ENCODE measurements around the gene BNC2. TPM values are rescaled to one million over a fixed set of nuclear protein-coding genes. Genes with fewer than 3 reads are reported as not detected.

Gene BNC2
- total RNA-seq, 1 experiment from 2014 or later = 43.6 TPM

- H3K9me3 Mint-ChIP-seq = no peaks in the 10 kb centered on the region
- no peak overlapping the region for H4K8ac ChIP-seq (replicated peaks; ENCODE audit: insufficient read length, low read depth, low read length)
- H3K27ac Mint-ChIP-seq = no peak overlapping the region
- H3K4me2 ChIP-seq (ENCODE audit: insufficient read depth, insufficient read length, low read length) = no peak overlapping the region
- H3K14ac ChIP-seq (ENCODE audit: insufficient read depth, low read length) = no peak overlapping the region
- 0 out of 2 replicates have a peak, but pooled peaks cover 4% of the 10 kb centered on the region for H3K4me1 ChIP-seq (ENCODE audit: insufficient read depth, low read length)
- no peak overlapping the region for H3K9ac ChIP-seq (ENCODE audit: extremely low read depth, insufficient read length, low read length)
- no peaks in the 10 kb centered on the region for H3K79me1 ChIP-seq (ENCODE audit: insufficient read depth, low read depth, low read length, poor library complexity, severe bottlenecking)
- no peak overlapping the region for H3T11ph ChIP-seq (ENCODE audit: low read length)
- H3K4me3 Mint-ChIP-seq = no peak overlapping the region
- no peak overlapping the region for H2AFZ ChIP-seq (ENCODE audit: low read length)
- no peaks in the 10 kb centered on the region for H4K20me1 ChIP-seq (ENCODE audit: control insufficient read depth, insufficient read depth, insufficient read length)
- H3K27ac ChIP-seq (ENCODE audit: insufficient read length, low read depth, low read length) = no peak overlapping the region
- no peak overlapping the region for H3K4ac ChIP-seq (ENCODE audit: low read depth, low read length)
- H3K18ac ChIP-seq (ENCODE audit: insufficient read length, low read depth, low read length) = no peak overlapping the region
- H2BK20ac ChIP-seq (ENCODE audit: low read depth, low read length, poor library complexity, severe bottlenecking) = no peak overlapping the region
- H2AK5ac ChIP-seq (ENCODE audit: insufficient read length, low read length) = no peak overlapping the region
- no peak overlapping the region for H4K91ac ChIP-seq (ENCODE audit: insufficient read length, low read depth, low read length)
- H3K79me2 ChIP-seq (ENCODE audit: insufficient read depth, low read length) = no peaks in the 10 kb centered on the region
- DNase-seq = no peak
- H3K27me3 ChIP-seq (ENCODE audit: insufficient read depth, low read length) = no peaks in the 10 kb centered on the region
- no CpG with 5 or more reads among the region's 4 CpGs for WGBS (ENCODE audit: extremely low coverage, insufficient read length, low lambda C conversion rate)
- TF ChIP-seq CTCF (conservative IDR thresholded peaks at IDR 0.05) = no peak
- H2BK5ac ChIP-seq (ENCODE audit: insufficient read length, low read length) = no peak overlapping the region
- H3K23me2 ChIP-seq (ENCODE audit: insufficient read length, low read depth, low read length, poor library complexity, severe bottlenecking) = no peaks in the 10 kb centered on the region
- H3K9me3 ChIP-seq (ENCODE audit: control insufficient read depth, low read depth, low read length) = no peaks in the 10 kb centered on the region
- H2BK12ac ChIP-seq (ENCODE audit: insufficient read length, low read depth, low read length) = no peak overlapping the region
- no peaks in the 10 kb centered on the region for H3K36me3 Mint-ChIP-seq (ENCODE audit: insufficient read depth in 1 of 3, low read depth in 3 of 3)
- no peak overlapping the region for H2BK15ac ChIP-seq (ENCODE audit: low read depth, low read length)
- no peak overlapping the region for H2BK120ac ChIP-seq (ENCODE audit: low read depth, low read length, poor library complexity, severe bottlenecking)
- H4K5ac ChIP-seq (ENCODE audit: insufficient read length, low read depth, low read length) = no peak overlapping the region
- no peaks in the 10 kb centered on the region for H3K27me3 Mint-ChIP-seq (ENCODE audit: low read depth)
- peaks cover 17 to 32% of the 10 kb centered on the region in 2 experiments for H3K4me1 Mint-ChIP-seq
- H3K23ac ChIP-seq (ENCODE audit: insufficient read length, low read depth, low read length) = no peak overlapping the region
- no peak overlapping the region for H3K56ac ChIP-seq (ENCODE audit: insufficient read length, low read depth, low read length)
These were observed 127.1 kb downstream of the BNC2 start for GRCh38 chr9:16743375-16743774.

Measured in H9 (cell line).